Hematopoietic multipotent progenitor cell treated with erythropoietin and hydrocortisone succinate and interleukin-3 and kit ligand, for 4 days (in vitro differentiated cells): ENCODE measurements around the gene F3.
A peak's percentile ranks its signal among the peaks of the same experiment; 100 is the strongest.

ENCODE experiments used
- DNase-seq: peaks from one replicate; pipeline ENCODE4 v3.0.0-alpha.2; 2015

F3 gene

DNA sequence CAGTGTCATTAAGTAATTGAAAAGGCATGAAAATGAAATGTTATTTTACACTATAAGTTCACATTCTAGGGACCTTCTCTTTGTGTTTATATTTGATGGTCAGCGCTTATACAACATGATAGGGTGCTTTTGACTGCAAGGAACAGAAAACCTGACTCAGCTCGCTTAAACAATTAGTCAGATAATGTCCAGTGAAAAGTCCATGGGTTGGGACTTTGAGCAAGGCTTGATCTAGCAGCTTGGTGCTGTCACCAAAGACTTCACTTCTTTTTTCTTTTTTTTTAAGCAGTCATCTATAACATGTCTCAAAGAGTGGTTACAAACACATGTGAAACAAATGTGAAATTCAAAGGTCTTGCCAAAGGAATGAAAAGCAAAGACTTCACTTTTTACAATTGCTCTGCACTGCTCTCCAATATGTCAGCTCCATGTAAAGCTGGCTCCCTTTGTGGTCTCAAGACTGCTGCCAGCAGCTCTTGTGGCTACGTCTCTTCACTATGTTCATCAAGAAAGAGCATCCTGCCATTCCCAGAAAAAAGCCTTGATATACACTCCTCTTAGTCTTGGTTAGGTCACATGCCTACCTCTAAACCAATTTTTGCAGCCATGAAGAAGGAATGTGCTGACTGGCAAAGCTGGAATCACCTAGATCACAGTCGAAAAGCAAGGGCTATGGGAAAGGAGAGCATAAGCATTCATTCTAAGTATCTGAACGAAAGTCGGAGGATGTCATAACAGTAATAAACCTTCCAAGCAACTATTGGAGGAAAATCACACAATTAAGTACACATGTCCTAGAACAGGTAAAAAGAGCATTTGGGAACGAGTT is 15.2 kb downstream of the F3 start:
- DNase-seq: no peak

DNA sequence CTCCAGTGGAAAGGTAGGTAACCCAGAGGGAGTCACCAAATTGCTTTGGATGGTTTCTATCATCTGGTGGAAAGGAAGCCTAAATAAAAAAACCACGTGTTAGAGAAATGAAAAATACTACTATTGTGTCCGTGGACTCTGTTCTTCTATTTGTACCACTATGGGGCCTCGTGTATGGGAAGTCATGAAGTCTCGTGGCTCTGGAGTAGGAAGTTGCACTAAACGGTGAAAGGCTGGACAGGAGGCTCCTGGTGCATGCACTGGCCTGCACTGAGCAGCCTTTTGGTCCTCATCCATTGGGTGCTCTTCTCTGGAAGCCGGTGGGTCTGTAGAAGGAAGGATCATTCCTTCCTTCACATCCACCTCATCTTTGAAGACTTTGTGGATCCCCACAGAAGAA is 17.0 kb downstream of the F3 start:
- DNase-seq: no peak

- peak; percentile 73 for DNase-seq
These were observed 19.3 kb downstream of the F3 start for GRCh38 chr1:94522304-94522703.

DNA sequence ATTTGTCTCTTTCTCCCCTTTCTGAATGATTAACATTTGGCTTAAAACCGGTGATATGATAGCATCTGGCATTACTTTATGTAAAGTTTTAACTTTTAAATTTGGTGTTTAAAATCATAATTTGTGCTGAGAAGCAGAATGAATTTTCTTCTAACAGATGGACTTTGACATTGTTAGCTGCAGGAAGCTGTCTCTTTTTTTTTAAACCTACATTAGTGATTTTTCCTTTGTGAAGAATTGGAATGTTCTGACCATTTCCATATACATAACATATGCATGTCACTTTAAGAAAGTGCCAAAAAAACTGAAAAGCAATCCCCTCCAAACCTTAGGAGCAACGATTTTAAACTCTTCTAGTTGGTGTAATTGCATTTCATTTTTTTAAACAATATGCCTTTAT is 22.2 kb downstream of the F3 start:
- DNase-seq: no peak

DNA sequence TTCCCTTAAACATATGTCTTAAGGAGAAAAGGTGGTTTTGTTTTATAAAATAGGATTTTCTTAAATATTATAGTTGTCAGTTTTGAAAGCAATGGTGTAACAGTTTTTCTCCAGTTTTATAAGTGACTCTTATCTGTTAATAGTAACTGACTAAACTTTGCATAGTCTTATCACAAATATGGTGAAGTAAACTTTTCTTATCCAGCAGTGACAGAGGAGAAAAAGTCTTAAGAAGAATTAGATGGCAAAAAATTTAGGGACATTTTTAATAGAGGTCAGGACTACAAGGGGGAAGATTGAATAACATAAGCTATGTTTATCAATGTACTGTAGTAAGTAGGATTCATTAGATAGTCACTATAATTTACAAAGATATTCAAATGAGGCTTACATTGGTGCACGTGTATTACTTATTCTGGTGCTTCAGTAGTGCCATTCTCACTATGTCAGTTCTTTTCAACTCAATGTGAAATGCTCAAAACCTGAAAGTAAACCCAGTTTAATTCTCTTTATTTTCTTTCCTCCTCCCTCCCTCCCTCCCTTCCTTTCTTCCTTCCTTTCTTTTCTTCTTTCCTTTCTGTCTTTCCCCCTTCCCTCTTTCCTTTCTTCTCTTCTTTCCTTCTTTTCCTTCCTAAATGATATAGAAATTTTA is 26.1 kb downstream of the F3 start:
- peak; percentile 65 for DNase-seq

- peak; percentile 80 for DNase-seq
These were observed 27.3 kb downstream of the F3 start for GRCh38 chr1:94514095-94514727.

DNA sequence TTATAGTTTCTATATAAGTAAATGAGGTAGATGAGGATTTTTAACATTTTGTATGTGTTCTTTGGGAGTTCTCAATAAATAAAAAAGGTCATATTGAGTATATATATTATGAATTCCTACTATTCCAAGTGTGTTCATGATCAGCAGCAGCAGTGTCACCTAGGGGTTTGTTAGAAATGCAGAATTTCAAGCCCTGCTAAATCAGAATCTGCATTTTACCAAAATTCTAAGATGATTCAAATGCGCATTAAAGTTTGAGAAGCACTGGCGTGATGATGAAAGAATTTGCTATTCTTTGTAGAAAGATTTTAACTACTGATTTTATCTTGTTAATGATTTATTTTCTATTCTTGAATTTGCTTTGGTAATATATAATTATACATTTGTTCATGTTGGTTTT is 28.7 kb downstream of the F3 start:
- DNase-seq: no peak

DNA sequence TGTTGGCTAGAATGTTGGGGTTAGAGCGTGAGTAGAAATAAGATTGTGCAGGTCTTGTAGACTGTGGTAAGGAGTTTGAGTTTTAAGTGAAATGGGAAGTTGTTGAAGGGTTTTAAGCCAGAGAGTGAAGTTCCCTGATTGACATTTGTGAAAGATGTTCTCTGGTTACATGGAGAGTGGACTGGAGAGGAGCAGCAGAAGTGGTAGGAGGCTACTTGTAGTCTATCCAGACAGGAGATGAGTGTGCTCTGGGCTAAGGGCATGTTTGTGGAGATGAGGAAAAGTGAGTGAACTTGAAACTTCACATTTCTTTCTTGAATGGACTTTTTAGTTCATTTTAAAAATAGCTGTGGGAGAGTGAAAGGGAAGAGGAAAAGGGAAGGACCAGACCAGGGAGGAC is 37.0 kb downstream of the F3 start:
- DNase-seq: no peak

DNA sequence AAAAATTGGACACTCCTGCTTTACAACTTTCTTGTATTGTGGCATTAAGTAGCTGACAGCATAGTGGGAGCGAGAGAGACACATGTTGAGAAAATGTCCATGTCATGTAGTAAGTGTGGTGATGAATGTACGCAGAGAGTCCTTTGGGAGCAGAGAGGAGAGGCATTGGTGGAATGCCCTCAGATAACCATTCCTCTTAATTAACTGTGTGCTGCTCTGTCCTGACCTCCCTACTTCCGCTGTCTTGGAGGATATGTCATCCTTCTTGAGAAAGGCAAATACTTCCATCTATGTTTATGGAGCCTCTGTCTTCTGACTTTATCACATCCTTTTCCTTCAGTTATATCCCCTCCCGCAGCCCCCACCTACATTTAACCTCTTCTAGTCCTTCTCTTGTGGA is 38.4 kb downstream of the F3 start:
- DNase-seq: no peak

DNA sequence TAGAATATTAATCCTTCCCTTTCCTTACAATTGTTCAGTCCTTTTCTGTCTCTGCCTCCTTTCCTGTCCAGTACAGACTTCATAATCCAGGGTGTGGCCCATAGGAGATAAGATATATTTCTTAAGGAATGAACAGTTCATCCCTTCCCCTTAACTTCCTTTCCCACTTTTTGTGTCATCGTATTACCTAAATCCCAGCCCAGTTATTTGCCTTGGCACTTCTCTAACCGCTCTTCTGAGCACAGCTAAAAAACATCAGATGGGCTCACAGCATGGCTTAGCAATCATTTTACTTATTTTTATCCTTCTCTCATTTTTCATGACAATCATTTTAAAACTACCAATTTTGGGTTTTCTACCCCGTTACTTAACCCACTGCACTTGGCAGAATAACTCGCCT is 39.6 kb downstream of the F3 start:
- no peak for DNase-seq

DNA sequence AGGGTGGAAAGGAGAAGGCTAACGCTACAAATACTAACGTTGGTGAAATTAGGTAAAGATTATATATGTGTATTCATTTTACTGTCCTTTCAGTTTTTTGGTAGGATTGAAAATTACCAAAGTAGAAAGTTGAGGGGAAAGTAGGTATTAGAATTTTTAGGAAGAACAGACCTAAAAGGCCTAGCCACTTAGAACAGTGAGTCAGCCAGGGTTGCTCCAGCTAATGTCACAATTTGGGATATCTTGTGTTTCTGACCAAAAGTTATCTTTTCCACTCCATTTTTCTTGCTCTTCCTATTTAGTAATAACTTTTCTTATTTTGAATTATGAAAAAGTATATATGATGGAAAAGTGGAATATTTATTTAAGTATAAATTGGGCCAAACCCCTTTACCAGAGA is 40.1 kb downstream of the F3 start:
- DNase-seq: no peak

DNA sequence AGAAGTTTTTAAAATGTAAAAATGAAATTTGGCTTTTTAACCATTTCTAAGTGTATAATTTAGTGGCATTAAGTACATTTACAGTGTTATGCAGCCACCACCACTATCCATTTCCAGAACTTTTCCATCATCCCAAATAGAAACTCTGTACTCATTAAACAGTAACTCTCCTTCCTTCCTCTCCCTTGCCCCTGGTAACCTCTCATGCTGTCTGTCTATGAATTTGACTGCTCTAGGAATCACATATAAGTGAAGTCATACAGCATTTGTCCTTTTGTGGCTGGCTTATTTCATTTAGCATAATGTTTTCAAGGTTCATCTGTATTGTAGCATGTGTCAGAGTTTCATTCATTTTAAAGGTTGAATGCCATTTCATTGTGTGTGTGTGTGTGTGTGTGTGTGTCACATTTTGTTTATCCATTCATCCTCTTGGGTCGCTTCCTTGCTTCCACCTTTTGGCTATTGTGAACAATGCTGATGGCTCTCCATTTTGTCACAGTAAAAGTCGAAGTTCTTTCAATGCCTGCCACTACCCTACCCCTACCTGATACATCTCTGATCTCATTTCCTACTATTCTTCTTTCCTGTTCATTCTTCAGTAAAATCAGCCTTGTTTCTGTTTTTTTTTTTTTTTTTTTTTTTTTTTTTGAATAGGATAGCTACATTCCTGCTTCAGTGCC is 45.3 kb downstream of the F3 start:
- no peak for DNase-seq

GRCh38 chr1:94490556-94490955 is 51.0 kb downstream of the F3 start:
- DNase-seq: no peak

GRCh38 chr1:94486990-94487389 is 54.6 kb downstream of the F3 start:
- DNase-seq: no peak

DNA sequence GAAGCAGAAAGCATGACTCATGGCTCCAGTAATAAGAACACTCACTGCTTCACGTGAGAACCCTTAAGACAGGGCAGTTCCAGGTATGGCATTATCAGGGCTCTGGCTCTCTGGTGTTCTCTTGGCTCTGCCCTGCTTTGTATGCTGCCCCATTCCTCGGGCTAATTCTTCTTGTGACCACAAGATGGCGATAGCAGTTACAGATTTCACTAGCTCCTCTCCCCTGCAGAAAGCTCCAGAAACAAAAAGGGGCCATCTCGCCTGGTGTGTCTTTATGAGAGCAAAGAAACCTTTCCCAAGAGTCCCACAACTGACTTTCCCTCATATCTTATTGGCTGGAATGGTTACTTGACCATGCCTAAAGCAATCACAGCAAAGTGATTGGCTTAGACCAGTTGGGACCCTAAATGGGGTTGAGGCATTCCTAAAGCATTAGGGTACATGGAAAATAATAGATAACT is 60.1 kb downstream of the F3 start:
- peak; percentile 84 for DNase-seq

GRCh38 chr1:94479682-94480081 is 61.9 kb downstream of the F3 start:
- no peak for DNase-seq
